HG03342 (cell line): ENCODE results near the gene C12orf50.
"Not testable (repeated sequence)": the region's sequence is repeated elsewhere in the genome, so short reads cannot be mapped to it uniquely, and the experiment has no call there.

Experiments used
- ATAC-seq: cut with Tn5 transposase; IDR thresholded peaks from one replicate; pipeline ENCODE4 v1.9.1; 2021; ENCODE audit warnings: mild to moderate bottlenecking, moderate library complexity; ENCODE audit not compliant: unreplicated experiment

The C12orf50 gene

DNA sequence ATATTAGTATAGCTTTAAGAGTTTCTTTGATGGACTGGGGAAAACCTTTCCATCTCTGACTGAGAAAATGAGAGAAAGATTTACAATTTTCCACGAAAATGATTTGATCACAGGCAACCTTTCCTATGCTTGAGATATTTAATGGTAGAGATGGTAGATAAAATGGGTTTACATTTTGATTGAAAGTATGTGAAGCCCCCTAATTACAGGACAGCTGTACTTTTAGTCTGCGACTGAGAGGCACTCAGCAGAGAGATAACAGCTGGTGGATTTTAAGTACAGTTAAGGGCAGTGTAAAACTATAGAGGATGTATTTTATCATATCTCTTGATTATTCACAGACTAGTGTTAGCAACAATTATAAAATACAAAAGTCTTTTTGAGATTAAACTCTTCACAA lies 40.7 kb downstream of the C12orf50 start:
- no peak for ATAC-seq

DNA sequence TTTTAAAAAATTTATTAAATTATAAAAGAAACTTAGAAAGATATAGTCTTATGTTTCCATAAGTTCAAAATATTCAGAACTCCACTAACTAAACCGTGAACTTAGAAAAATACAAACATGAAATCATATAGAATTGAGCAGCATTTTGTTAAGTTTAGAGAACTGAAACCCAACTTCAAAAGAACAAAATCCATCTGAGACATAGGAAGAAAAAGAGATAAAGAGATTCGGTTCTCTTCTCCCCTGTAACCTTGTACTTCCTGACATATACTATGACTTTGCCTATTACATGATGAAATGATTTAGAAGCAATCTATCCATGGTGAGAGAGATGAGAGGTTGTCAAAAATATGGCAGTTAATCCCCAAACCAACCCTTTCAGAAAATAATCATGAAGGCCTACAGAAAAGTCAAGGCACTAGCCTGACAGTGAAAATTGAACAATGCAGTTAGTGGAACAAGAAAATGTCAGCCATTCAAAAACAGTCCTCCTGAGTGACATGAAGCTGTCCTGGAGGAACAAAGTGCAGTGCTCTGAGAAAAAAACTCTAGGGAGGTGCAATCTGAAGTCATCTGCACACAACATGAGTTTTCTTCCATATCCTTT lies 44.0 kb downstream of the C12orf50 start:
- no peak for ATAC-seq

DNA sequence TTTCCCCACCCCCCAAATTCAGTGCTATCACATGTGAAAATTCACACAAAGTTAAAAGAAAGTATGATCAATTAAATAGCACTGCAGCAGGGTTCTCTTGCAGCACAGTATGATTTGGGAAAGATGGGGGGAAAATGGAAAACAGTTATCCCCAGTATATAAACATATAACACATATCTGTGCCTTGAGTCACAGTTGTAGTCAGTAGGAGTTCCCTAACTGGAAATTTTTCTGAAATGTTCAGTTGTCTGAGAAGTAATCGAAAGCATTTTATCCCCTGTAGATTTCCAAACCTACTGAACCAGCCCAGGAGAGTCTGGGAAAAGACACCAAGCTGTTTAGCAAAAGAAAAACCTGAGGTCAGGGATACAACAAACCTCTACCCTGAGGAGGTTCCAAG lies 47.0 kb downstream of the C12orf50 start:
- ATAC-seq = no peak

DNA sequence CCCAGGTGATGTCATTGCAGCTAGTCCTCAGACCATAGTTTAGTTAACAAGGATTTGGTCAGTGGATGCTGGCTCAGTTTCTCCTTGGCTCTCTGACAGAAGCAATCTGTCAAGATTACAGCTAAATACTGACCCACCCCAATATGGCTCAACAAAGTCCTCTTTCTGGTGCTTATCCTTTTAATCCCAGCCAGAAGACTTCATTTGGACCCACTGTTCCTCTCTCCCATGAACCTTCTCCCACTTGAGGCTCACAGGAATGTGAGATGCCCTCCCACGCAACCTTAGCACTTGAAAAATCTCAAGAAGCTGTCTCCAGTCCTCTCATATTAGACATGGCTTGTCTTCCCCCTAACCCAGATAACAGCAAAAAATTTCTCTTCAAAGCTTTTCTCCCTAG lies 47.7 kb downstream of the C12orf50 start:
- ATAC-seq = no peak

DNA sequence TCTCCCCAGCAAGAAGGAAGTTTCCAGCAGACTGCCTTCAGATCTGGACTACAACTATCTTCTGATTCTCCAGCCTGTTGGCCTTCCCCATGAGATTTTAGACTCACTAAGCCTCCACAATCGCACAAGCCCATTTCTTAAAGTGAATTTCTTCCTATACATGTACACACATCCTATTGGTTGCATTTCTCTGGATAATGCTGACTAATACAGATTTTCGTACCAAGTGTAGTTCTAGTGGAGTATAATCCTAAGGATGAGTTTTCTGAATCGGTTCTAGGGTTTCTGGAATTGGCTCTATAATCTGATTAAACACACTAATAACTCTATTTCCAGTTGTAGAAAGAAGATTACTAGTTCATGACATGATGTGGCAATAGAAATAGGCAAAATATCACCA lies 53.3 kb downstream of the C12orf50 start:
- no peak for ATAC-seq

DNA sequence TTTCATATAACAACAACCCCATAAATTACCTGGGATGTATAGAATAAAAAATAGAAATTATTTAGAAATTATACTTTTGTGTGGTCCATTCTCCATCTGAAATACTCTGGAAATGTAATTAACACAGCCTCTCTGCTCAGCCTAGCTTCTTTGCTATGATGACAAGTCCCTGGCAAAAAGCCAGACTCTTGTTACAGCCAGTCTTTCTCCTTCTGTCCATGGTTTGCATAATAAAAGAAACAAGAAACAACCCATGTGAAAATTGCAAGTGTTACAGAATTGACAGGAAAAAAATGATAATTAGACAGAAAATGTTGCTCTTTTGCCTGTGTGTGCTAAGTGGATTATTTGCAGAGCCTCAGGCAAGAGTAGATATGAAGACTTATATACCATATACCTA lies 61.3 kb downstream of the C12orf50 start:
- no peak for ATAC-seq

DNA sequence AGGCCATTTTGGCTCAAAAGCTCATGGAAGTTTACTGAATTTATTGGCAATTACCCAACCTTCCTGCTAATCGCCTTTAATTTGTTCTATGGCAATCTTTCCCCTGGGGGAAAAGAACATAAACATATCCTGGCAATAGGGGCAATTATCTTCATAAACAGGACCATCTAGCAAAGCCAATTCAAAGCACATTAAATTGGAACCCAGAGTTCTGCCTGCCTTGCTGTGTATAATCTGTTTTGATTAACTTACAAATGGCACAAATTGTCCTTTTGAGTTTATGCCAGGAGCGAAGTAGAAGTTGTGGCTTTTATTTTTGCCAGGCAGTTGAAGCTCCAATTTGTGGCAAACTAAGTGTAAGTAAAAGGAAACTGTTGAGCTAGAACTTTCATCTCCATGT lies 68.6 kb downstream of the C12orf50 start:
- no peak for ATAC-seq

DNA sequence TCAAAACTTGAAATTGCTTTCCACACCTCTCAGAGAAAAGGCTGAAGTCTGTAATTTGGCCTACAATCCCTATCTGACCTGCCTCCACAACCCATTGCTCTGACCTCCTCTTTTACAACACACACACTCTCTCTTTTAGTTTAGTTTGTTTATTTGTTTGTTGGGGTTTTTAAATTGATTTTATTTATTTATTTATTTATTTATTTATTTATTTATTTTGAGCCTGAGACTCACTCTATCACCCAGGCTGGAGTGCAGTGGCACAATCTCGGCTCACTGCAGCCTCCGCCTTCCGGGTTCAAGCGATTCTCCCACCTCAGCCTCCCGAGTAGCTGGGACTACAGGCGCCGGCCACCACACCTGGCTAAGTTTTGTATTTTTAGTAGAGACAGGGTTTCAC lies 75.2 kb downstream of the C12orf50 start:
- ATAC-seq = not testable (repeated sequence)

DNA sequence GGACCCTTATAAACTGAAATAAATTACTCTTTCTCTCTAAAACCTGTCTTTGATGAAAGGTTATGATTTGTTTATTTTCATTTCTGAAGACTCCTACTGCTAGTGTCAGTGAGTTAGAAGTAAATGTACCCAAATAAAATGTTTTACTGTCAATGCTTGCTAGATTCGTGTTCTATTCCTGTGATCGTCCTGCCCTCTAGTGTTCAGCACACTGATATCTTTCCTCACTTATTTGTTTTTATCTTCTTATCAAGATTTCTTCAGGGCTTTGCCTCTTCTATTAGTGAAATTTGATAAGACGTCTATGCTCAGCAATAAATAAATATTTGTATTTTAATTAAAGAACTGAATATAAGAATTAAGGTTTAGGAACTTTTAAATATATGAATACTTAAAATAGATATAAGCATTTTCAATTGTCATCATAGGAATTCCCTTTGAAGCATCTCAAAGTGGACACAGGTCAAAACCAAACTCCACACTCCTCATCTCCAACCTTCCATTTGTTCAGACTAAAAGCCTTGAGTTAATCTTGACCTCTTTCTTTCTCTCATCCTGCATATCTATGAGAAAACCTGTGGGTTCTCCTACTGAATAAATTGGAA lies 75.8 kb downstream of the C12orf50 start:
- peak; percentile 46 for ATAC-seq

DNA sequence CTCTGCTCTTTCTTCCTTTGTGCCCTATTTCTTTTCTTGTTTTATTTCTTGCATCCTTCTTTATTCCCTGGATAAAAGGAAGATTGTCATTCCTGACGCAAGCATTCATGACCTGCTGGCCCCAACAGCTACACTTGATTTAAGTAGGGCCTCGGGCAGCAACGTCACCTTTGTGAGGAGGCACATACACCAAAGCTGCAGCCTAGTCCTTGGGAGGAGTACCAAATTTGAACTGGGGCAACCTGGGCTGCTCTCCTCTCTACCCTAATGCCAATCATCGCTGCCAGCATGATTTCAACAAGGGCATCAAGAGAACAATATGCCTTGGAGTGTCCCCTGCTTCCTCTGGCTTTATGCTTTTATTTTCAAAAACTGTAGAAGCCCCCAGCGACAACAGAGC lies 76.4 kb downstream of the C12orf50 start:
- ATAC-seq = peak; percentile 5

DNA sequence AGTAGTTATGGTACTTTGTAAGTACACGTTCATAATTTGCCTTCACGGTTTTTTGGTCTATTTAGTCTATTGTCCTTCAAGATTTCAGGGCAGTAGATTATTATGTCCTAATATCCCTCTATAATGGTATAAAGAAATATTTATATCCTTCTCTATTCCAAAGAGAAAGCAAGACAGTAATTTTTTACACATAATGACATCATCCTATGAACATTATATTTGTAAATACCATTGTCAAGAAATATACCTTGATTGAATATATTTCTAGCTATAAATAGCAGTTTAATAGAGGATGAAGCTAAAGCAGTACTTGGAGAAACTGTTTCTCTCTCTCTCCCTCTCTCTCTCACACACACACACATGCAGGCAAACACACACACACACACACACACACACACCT lies 77.0 kb downstream of the C12orf50 start:
- no peak for ATAC-seq

DNA sequence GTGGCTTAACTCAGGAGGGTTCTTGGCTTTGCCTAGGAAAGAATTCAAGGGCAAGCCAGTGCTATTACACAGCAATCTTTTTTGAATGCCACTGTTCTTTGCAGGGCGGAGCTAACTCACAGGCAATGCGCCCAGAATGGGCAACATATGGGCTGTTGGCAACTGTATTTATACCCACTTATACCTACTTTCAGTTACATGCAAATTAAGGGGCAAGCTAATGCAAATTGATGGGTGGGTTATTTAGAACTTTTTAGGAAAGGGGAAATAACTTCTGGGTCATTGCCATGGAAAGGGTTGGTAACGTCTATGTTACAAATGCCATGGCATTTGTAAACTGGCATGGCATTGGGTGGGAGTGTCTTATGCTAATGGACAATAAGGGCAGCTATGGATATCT lies 85.4 kb downstream of the C12orf50 start:
- ATAC-seq = no peak

DNA sequence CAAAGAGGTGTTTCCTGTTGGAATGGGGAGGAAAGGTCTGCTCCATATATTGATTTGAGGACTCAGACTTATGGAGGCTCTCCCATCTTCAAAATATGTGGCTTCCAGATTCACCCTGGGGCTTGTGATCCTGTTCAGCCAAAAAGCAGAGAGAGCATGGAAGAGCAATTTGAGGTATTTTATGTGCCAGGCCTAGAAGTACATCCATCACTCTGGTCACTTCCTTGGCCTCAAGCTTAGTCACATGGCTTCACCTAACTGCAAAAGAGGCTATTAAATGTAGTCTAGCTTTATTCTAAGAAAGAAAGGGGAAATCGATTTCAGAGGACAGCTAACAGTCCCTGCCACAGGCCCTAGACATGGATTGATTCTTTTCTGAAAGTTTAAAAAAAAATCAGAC lies 86.2 kb downstream of the C12orf50 start:
- ATAC-seq = no peak

DNA sequence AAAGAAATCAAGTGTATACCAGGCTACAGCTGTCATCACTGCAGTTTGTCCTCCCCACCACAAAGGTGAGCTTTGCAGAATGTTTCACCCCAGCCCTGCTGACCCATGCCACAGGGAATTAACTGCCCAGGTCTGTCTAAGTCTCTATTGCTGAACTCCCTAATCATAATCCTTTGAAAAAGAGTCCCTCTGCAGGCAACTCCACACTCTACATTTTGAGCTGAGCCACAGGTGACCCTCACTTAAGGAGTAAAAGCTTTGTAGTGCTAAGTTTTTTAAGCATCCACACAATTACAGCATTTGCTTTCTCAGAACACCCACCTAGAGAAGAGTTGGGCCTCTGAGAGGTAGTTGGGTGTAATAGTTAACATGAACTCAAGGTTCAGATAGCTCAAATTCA lies 90.0 kb downstream of the C12orf50 start:
- no peak for ATAC-seq

DNA sequence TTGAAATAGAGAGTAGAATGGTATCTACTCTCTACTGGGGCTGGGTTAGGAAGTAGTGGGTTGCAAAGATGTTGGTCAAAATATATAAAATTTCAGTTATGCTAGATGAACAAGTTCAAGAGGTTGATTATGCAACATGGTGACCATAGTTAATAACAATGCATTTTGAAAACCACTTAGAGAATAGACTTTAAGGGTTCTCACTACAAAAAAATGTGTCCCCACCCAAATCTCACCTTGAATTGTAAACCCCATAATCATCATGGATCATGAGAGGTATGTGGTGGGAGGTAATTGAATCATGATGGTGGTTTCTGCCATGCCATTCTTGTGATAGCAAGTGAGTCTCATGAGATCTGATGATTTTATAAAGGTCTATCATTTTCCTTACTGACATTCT lies 94.0 kb downstream of the C12orf50 start:
- no peak for ATAC-seq

DNA sequence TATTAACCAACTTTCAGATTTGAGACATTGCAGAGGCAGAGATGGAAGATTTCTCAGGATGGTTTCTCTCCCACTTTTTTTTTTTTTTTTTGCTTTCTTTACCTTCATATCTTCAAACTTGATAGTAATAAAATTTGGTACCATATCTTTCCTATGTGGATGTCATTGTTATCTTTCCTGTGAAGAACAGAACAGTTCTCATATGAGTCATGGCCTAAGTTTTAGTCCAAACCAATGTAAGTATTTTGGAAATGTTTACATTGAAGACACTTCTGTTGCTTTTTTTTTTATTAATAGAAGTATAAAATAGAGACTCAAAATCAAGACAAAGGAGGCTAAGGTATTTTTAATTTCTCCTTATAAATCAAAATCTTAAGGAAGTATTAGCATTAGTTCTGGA lies 95.2 kb downstream of the C12orf50 start:
- ATAC-seq = no peak

DNA sequence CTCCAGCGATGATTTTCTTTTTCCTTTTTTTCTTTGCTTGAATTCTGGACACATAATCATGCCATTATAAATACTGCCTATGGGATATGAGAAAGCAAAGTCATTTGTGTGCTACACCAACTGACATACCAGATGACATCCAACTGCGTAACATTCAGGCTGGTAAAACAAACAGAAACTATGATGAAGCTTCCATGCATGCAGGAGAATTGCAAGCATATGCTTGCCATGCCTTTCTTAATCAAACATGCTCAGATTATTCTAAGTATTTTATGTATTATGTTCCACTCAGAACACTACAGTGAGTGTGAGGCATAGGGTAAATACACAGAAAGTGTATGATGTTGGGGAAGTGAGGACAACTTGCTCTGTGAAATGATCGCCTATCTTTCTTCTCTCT lies 97.4 kb downstream of the C12orf50 start:
- ATAC-seq = no peak

DNA sequence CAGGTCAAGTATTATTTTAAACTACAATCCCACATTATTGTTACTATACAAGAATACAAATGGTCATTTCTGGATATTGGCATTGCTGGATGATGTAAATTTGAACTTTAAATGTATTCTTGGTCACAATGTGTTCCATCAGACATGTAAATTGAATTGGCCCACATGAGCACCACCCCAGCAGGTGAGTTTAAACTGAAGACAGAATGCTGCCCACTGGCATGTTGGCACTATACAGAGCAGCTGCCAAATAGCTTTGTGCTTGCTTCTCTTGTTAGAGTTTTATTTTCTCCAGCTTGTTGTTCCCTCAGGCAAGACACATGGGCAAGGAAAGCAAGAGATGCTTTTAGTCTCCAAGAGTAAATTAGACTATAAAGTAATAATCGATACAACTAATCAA lies 98.6 kb downstream of the C12orf50 start:
- ATAC-seq = no peak
